HCT116 (cell line): ENCODE results near the gene POC1A. TPM values are rescaled to one million over a fixed set of nuclear protein-coding genes. Genes with fewer than 3 reads are reported as not detected.

Experiments used
- ATAC-seq: fragments of 200-7000 bp; cut with Tn5 transposase; 2 replicates; pipeline ENCODE4 v1.9.1; 2020; ENCODE audit warnings: mild to moderate bottlenecking, moderate library complexity
- BruUV-seq: library from RNA; stranded (reverse); fragments of 400-500 nt; replicated peaks from 2 replicates; lab custom pipeline; 2021; lab: Mats Ljungman, UMichigan
- CTCF ChIA-PET: fragments of 300-600 bp; sonication (Branson Sonifier 250); formaldehyde crosslinking; loops from one replicate; lab custom pipeline; 2021; ENCODE audit warnings: antibody characterized with exemption; lab: Charles Lee
- POLR2A ChIA-PET: fragments of 300-600, 350-600 bp; sonication (Branson Sonifier 250); formaldehyde crosslinking; loops from one replicate; lab custom pipeline; 2021; ENCODE audit warnings: antibody characterized with exemption; lab: Charles Lee
- RAD21 ChIA-PET, 2 experiments: fragments of 300-600 bp; sonication (Branson Sonifier 250); formaldehyde crosslinking; loops; one replicate each; lab custom pipeline; 2023; ENCODE audit warnings: low total read pairs in 2 of 2; ENCODE audit not compliant: uncharacterized antibody in 2 of 2, unreplicated experiment in 2 of 2, low non-redundant PET in 1 of 2; lab: Charles Lee
- DNase-seq: peaks from one replicate; pipeline ENCODE4 v3.0.0-alpha.2; 2010; ENCODE audit warnings: low read depth, low spot score
- H2AFZ ChIP-seq: fragments of 200-600 bp; shearing (Covaris generic), sonication (generic); 2 replicates; pipeline ENCODE4 v1.6.1; 2017; ENCODE audit warnings: low read depth, mixed run types, mixed read lengths, antibody characterized with exemption, low read length; ENCODE audit not compliant: poor library complexity, severe bottlenecking
- H3K27ac ChIP-seq: 2 replicates; pipeline ENCODE4 v1.5.1; 2012; ENCODE audit warnings: low read depth, low read length
- H3K27me3 ChIP-seq: fragments of 200-600 bp; sonication (generic); 2 replicates; pipeline ENCODE4 v1.6.1; 2016; ENCODE audit warnings: mixed run types, low read length, mixed read lengths; ENCODE audit not compliant: insufficient read depth
- H3K36me3 ChIP-seq, 2 experiments: fragments of 200-500 bp in 1 of 2; fragments of 200-600 bp in 1 of 2; sonication (Bioruptor generic) in 1 of 2; sonication (generic) in 1 of 2; 2 replicates each; pipeline versions ENCODE4 v1.5.1 to v1.6.1; 2014 to 2016; ENCODE audit warnings: low read length in 2 of 2, inconsistent platforms in 1 of 2, mixed read lengths in 1 of 2, mixed run types in 1 of 2; ENCODE audit not compliant: insufficient read depth in 2 of 2, control insufficient read depth in 1 of 2
- H3K4me1 ChIP-seq, 2 experiments: fragments of 200-600 bp in 1 of 2; sonication (generic) in 1 of 2; 2 replicates each; pipeline versions ENCODE4 v1.5.1 to v1.6.1; 2012 to 2017; ENCODE audit warnings: low read length in 2 of 2, inconsistent platforms in 1 of 2, mild to moderate bottlenecking in 1 of 2, mixed read lengths in 1 of 2, mixed run types in 1 of 2, moderate library complexity in 1 of 2; ENCODE audit not compliant: insufficient read depth in 2 of 2, control insufficient read depth in 1 of 2
- H3K4me2 ChIP-seq: fragments of 200-600 bp; sonication (generic); 2 replicates; pipeline ENCODE4 v1.6.1; 2017; ENCODE audit warnings: mixed run types, low read length, mixed read lengths
- H3K4me3 ChIP-seq, 2 experiments: fragments of 200-600 bp in 1 of 2; sonication (generic) in 1 of 2; replicated peaks in 1 of 2; 2 replicates each; pipeline ENCODE4 v1.5.1; 2011 to 2016; ENCODE audit warnings: low read length in 2 of 2, control low read depth in 1 of 2, low read depth in 1 of 2, mild to moderate bottlenecking in 1 of 2, mixed read lengths in 1 of 2, mixed run types in 1 of 2
- H3K79me2 ChIP-seq: fragments of 200-600 bp; sonication (generic); 2 replicates; pipeline ENCODE4 v1.6.1; 2017; ENCODE audit warnings: mild to moderate bottlenecking, mixed run types, low read length, moderate library complexity, mixed read lengths; ENCODE audit not compliant: insufficient read depth
- H3K9ac ChIP-seq: fragments of 200-600 bp; sonication (generic); 2 replicates; pipeline ENCODE4 v1.6.1; 2016; ENCODE audit warnings: low read length, mixed read lengths
- H3K9me2 ChIP-seq: fragments of 200-600 bp; sonication (generic), shearing (Covaris generic); 2 replicates; pipeline ENCODE4 v1.6.1; 2017; ENCODE audit warnings: mixed run types, mild to moderate bottlenecking, moderate library complexity; ENCODE audit not compliant: insufficient read depth
- H3K9me3 ChIP-seq, 2 experiments: fragments of 200-500 bp in 1 of 2; fragments of 200-600 bp in 1 of 2; sonication (Bioruptor generic) in 1 of 2; sonication (generic) in 1 of 2; 2 replicates each; pipeline ENCODE4 v1.6.1; 2014 to 2017; ENCODE audit warnings: low read length in 2 of 2, mixed read lengths in 2 of 2, inconsistent platforms in 1 of 2, low read depth in 1 of 2, mild to moderate bottlenecking in 1 of 2, mixed run types in 1 of 2, moderate library complexity in 1 of 2; ENCODE audit not compliant: control insufficient read depth in 1 of 2, insufficient read depth in 1 of 2
- H4K20me1 ChIP-seq: fragments of 200-600 bp; sonication (generic), shearing (Covaris generic); 2 replicates; pipeline ENCODE4 v1.6.1; 2017; ENCODE audit warnings: mixed run types, mild to moderate bottlenecking, moderate library complexity; ENCODE audit not compliant: insufficient read depth
- CBX3 ChIP-seq: IDR thresholded peaks from 2 replicates; pipeline ENCODE4 v1.6.1; 2012; ENCODE audit warnings: low read depth
- CEBPB ChIP-seq: IDR thresholded peaks from 2 replicates; pipeline ENCODE4 v1.6.1; 2012; ENCODE audit warnings: low read depth
- EGR1 ChIP-seq: IDR thresholded peaks from 2 replicates; pipeline ENCODE4 v1.6.1; 2012; ENCODE audit warnings: low read depth
- ELF1 ChIP-seq: IDR thresholded peaks from 2 replicates; pipeline ENCODE4 v1.6.1; 2012; ENCODE audit warnings: low read depth, borderline replicate concordance
- EZH2 ChIP-seq: fragments of 200-600 bp; sonication (generic); IDR thresholded peaks from 2 replicates; pipeline ENCODE4 v1.6.1; 2017; ENCODE audit warnings: antibody characterized with exemption, mixed run types
- EZH2phosphoT487 ChIP-seq: fragments of 200-600 bp; IDR thresholded peaks from 2 replicates; pipeline ENCODE4 v1.6.1; 2018; ENCODE audit warnings: antibody characterized with exemption, borderline replicate concordance
- POLR2A ChIP-seq: IDR thresholded peaks from 2 replicates; pipeline ENCODE4 v1.7.0; 2011; ENCODE audit warnings: borderline replicate concordance; ENCODE audit not compliant: insufficient read depth, insufficient read length; ENCODE audit errors: extremely low read depth
- POLR2AphosphoS5 ChIP-seq: IDR thresholded peaks from 2 replicates; pipeline ENCODE4 v1.6.1; 2011; ENCODE audit warnings: mild to moderate bottlenecking, low read depth, low read length, moderate library complexity
- RAD21 ChIP-seq: IDR thresholded peaks from 2 replicates; pipeline ENCODE4 v1.6.1; 2012; ENCODE audit warnings: low read depth, mild to moderate bottlenecking
- SIN3A ChIP-seq: IDR thresholded peaks from 2 replicates; pipeline ENCODE4 v1.6.1; 2012; ENCODE audit warnings: low read depth
- SP1 ChIP-seq: IDR thresholded peaks from 2 replicates; pipeline ENCODE4 v1.6.1; 2012; ENCODE audit warnings: low read depth
- TCF7L2 ChIP-seq: IDR thresholded peaks from 2 replicates; pipeline ENCODE4 v1.7.0; 2011; ENCODE audit warnings: borderline replicate concordance, inconsistent platforms; ENCODE audit not compliant: insufficient read depth, insufficient read length; ENCODE audit errors: extremely low read depth
- YY1 ChIP-seq: IDR thresholded peaks from 2 replicates; pipeline ENCODE4 v1.6.1; 2011; ENCODE audit warnings: low read length, low read depth, moderate library complexity, mild to moderate bottlenecking; ENCODE audit not compliant: insufficient replicate concordance; ENCODE audit errors: extremely low read depth
- ZNF274 ChIP-seq: fragments of 200-500 bp; sonication (Bioruptor generic); IDR thresholded peaks from 2 replicates; pipeline ENCODE4 v1.6.1; 2014; ENCODE audit warnings: mild to moderate bottlenecking, low read depth, low read length, inconsistent platforms
- intact Hi-C: fragments of 100-400 bp; cut with micrococcal nuclease; formaldehyde crosslinking; loops from 2 replicates; pipeline ENCODE4 v1.10.0; 2022
- total RNA-seq: library from RNA; stranded (reverse); gene quantifications from one replicate; pipeline ENCODE4 v1.2.1, GENCODE V29; 2021; ENCODE audit not compliant: unreplicated experiment
- TF ChIP-seq, protein P1 (sequence below): IDR thresholded peaks from 2 replicates; pipeline ENCODE4 v1.6.1; 2011; ENCODE audit warnings: mild to moderate bottlenecking, low read length, moderate library complexity; ENCODE audit not compliant: insufficient replicate concordance; ENCODE audit errors: extremely low read depth
- TF ChIP-seq, protein P2 (sequence below): IDR thresholded peaks from 2 replicates; pipeline ENCODE4 v1.6.1; 2012; ENCODE audit warnings: low read depth
- TF ChIP-seq, protein P3 (sequence below), 3 experiments: fragments of 200-600 bp in 1 of 3; sonication (generic) in 1 of 3; IDR thresholded peaks in 2 of 3; conservative IDR thresholded peaks in 1 of 3; 2 replicates each; pipeline ENCODE4 v1.5.1; 2012 to 2017; ENCODE audit warnings: low read depth in 2 of 3, low read length in 2 of 3, antibody characterized with exemption in 1 of 3, borderline replicate concordance in 1 of 3, control low read depth in 1 of 3, mild to moderate bottlenecking in 1 of 3, mixed read lengths in 1 of 3, mixed run types in 1 of 3, moderate library complexity in 1 of 3; ENCODE audit not compliant: insufficient read depth in 1 of 3
- TF ChIP-seq, protein P4 (sequence below): IDR thresholded peaks from 2 replicates; pipeline ENCODE4 v1.6.1; 2012

Gene POC1A
- total RNA-seq, 1 experiment from 2014 or later, result 34.0 TPM

DNA sequence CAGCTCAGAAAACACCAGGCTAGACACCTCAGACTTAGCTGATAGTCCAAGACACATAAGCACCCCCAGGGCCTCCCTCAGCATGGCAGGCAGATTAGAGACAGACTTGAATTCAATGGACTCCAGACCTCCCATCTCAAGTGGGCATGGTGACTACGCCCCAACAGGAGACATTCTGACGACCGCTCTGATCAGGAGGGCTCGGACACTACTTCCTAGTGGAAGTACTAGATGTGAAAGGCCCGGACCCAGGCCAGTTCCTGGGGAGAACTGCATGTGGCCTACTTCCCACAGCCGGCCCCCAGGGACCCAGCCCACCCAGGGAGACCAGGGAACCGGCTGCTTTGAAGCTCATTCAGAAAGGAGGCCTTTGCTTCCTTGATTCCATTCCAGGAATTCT, 16.9 kb downstream of the POC1A start (continued):
- TF ChIP-seq EZH2, result no peak
- no peak for TF ChIP-seq YY1
- no peak for TF ChIP-seq POLR2A
- no peak for TF ChIP-seq RAD21

DNA sequence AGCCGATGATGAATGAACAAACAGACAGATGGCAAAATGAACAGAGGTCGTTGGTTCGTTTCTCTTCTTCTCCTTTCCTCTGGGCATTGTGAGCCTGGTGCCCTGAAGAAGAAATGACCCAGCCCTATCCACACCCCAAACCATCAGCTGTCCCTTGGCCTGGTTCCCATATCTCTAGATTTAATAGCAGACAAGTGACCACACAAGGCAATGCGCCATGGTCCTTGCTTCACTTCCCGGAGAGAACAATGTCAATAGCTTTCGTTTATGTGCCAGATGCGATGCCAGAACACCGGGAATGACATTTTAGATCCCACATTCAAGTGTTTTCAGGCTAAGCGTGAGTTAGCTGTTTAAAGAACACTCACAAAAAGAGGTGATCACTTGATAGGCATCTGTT, 17.7 kb downstream of the POC1A start:
- no peak for DNase-seq
- H3K27me3 ChIP-seq, result no peaks in the 10 kb centered on the region
- H4K20me1 ChIP-seq, result no peaks in the 10 kb centered on the region
- ChIA-PET RAD21 (no interaction called here), POLR2A (no interaction called here), CTCF (no interaction called here)
- no peaks in the 10 kb centered on the region for H3K9me3 ChIP-seq
- intact Hi-C loops, result no loop called here
- no peak overlapping the region for H3K9ac ChIP-seq
- H2AFZ ChIP-seq, result no peak overlapping the region
- TF ChIP-seq CEBPB, result no peak
- TF ChIP-seq, protein P1, sequence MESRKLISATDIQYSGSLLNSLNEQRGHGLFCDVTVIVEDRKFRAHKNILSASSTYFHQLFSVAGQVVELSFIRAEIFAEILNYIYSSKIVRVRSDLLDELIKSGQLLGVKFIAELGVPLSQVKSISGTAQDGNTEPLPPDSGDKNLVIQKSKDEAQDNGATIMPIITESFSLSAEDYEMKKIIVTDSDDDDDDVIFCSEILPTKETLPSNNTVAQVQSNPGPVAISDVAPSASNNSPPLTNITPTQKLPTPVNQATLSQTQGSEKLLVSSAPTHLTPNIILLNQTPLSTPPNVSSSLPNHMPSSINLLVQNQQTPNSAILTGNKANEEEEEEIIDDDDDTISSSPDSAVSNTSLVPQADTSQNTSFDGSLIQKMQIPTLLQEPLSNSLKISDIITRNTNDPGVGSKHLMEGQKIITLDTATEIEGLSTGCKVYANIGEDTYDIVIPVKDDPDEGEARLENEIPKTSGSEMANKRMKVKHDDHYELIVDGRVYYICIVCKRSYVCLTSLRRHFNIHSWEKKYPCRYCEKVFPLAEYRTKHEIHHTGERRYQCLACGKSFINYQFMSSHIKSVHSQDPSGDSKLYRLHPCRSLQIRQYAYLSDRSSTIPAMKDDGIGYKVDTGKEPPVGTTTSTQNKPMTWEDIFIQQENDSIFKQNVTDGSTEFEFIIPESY, result no peak
- no peak for TF ChIP-seq TCF7L2
- TF ChIP-seq EZH2, result no peak
- TF ChIP-seq RAD21, result no peak
- TF ChIP-seq SP1, result no peak
- TF ChIP-seq POLR2AphosphoS5, result no peak
- TF ChIP-seq YY1, result no peak
- TF ChIP-seq, protein P2, sequence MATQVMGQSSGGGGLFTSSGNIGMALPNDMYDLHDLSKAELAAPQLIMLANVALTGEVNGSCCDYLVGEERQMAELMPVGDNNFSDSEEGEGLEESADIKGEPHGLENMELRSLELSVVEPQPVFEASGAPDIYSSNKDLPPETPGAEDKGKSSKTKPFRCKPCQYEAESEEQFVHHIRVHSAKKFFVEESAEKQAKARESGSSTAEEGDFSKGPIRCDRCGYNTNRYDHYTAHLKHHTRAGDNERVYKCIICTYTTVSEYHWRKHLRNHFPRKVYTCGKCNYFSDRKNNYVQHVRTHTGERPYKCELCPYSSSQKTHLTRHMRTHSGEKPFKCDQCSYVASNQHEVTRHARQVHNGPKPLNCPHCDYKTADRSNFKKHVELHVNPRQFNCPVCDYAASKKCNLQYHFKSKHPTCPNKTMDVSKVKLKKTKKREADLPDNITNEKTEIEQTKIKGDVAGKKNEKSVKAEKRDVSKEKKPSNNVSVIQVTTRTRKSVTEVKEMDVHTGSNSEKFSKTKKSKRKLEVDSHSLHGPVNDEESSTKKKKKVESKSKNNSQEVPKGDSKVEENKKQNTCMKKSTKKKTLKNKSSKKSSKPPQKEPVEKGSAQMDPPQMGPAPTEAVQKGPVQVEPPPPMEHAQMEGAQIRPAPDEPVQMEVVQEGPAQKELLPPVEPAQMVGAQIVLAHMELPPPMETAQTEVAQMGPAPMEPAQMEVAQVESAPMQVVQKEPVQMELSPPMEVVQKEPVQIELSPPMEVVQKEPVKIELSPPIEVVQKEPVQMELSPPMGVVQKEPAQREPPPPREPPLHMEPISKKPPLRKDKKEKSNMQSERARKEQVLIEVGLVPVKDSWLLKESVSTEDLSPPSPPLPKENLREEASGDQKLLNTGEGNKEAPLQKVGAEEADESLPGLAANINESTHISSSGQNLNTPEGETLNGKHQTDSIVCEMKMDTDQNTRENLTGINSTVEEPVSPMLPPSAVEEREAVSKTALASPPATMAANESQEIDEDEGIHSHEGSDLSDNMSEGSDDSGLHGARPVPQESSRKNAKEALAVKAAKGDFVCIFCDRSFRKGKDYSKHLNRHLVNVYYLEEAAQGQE, result no peak
- TF ChIP-seq, protein P3, sequence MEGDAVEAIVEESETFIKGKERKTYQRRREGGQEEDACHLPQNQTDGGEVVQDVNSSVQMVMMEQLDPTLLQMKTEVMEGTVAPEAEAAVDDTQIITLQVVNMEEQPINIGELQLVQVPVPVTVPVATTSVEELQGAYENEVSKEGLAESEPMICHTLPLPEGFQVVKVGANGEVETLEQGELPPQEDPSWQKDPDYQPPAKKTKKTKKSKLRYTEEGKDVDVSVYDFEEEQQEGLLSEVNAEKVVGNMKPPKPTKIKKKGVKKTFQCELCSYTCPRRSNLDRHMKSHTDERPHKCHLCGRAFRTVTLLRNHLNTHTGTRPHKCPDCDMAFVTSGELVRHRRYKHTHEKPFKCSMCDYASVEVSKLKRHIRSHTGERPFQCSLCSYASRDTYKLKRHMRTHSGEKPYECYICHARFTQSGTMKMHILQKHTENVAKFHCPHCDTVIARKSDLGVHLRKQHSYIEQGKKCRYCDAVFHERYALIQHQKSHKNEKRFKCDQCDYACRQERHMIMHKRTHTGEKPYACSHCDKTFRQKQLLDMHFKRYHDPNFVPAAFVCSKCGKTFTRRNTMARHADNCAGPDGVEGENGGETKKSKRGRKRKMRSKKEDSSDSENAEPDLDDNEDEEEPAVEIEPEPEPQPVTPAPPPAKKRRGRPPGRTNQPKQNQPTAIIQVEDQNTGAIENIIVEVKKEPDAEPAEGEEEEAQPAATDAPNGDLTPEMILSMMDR (IDR thresholded peaks at IDR 0.05 in 2 of 3, conservative IDR thresholded peaks at IDR 0.05 in 1 of 3; ENCODE audit: borderline replicate concordance in 1 of 3, insufficient read depth in 1 of 3, low read depth in 2 of 3, low read length in 2 of 3), result no peak
- no peak for TF ChIP-seq CBX3
- no peak for TF ChIP-seq ELF1
- no peak for TF ChIP-seq ZNF274
- no peak for TF ChIP-seq SIN3A
- TF ChIP-seq POLR2A, result no peak
- TF ChIP-seq, protein P4, sequence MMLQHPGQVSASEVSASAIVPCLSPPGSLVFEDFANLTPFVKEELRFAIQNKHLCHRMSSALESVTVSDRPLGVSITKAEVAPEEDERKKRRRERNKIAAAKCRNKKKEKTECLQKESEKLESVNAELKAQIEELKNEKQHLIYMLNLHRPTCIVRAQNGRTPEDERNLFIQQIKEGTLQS, result no peak
- no peak for TF ChIP-seq EZH2phosphoT487
- no peak for TF ChIP-seq EGR1
- no peaks in the 10 kb centered on the region for H3K79me2 ChIP-seq
- no peaks in the 10 kb centered on the region for H3K4me1 ChIP-seq
- H3K27ac ChIP-seq, result no peak overlapping the region
- BruUV-seq, result no TSS peak
- ATAC-seq, result no peak
- H3K4me3 ChIP-seq, result no peak overlapping the region
- no peak overlapping the region for H3K4me2 ChIP-seq
- H3K9me2 ChIP-seq, result no peaks in the 10 kb centered on the region
- peaks cover 3 to 15% of the 10 kb centered on the region in 2 experiments; a peak in 3 of 4 replicates for H3K36me3 ChIP-seq
